H1 (cell line): ENCODE results near the gene ATF3. TPM values are rescaled to one million over a fixed set of nuclear protein-coding genes. Genes with fewer than 3 reads are reported as not detected.

Experiments used
- CTCF ChIA-PET: fragments of 300-600 bp; sonication (Branson Sonifier 250); formaldehyde crosslinking; loops from one replicate; lab custom pipeline; 2021; ENCODE audit not compliant: partially characterized antibody; lab: Charles Lee
- POLR2A ChIA-PET: fragments of 300-600 bp; sonication (Branson Sonifier 250); formaldehyde crosslinking; loops from one replicate; lab custom pipeline; 2021; ENCODE audit warnings: inconsistent platforms; ENCODE audit not compliant: partially characterized antibody; lab: Charles Lee
- DNase-seq, 2 experiments: peaks; one replicate each; pipeline versions ENCODE4 v3.0.0 to v3.0.0-alpha.2; 2010 to 2022; ENCODE audit warnings: low spot score in 2 of 2, low read depth in 1 of 2, mixed read lengths in 1 of 2
- FAIRE-seq: peaks from 2 replicates; lab custom pipeline; 2011; peaks lifted over from hg19 to GRCh38; lab: Jason Lieb, UNC
- H2AFZ ChIP-seq: 2 replicates; pipeline ENCODE4 v1.8.1; 2012; ENCODE audit warnings: low read length, inconsistent platforms
- H2AK5ac ChIP-seq: 2 replicates; pipeline ENCODE4 v1.6.1; 2013; ENCODE audit warnings: low read depth, low read length
- H2BK120ac ChIP-seq: replicated peaks from 2 replicates; pipeline ENCODE3; 2013; ENCODE audit warnings: low read depth, low read length, inconsistent platforms
- H2BK12ac ChIP-seq: 2 replicates; pipeline ENCODE4 v1.6.1; 2013; ENCODE audit warnings: low read depth, low read length
- H2BK15ac ChIP-seq: 2 replicates; pipeline ENCODE4 v1.6.1; 2013; ENCODE audit warnings: low read length
- H2BK20ac ChIP-seq: 2 replicates; pipeline ENCODE4 v1.6.1; 2013; ENCODE audit warnings: low read length
- H2BK5ac ChIP-seq: 2 replicates; pipeline ENCODE4 v1.6.1; 2013; ENCODE audit warnings: low read depth, low read length
- H3K14ac ChIP-seq: 2 replicates; pipeline ENCODE4 v1.6.1; 2013; ENCODE audit warnings: inconsistent platforms; ENCODE audit not compliant: insufficient read length
- H3K18ac ChIP-seq: 2 replicates; pipeline ENCODE4 v1.6.1; 2013; ENCODE audit warnings: low read length; ENCODE audit errors: extremely low read depth
- H3K23ac ChIP-seq: 2 replicates; pipeline ENCODE4 v1.6.1; 2013; ENCODE audit warnings: inconsistent platforms; ENCODE audit not compliant: insufficient read length
- H3K23me2 ChIP-seq: 2 replicates; pipeline ENCODE4 v1.6.1; 2013; ENCODE audit warnings: low read depth, low read length
- H3K27ac ChIP-seq: 2 replicates; pipeline ENCODE4 v1.6.1; 2011; ENCODE audit warnings: low read depth, low read length, inconsistent platforms
- H3K27me3 ChIP-seq, 4 experiments: replicated peaks in 1 of 4; 1 replicate in 1 of 4; 2 replicates in 3 of 4; pipeline versions ENCODE4 v1.6.1 to v1.8.1; 2011 to 2013; ENCODE audit warnings: low read length in 3 of 4, mild to moderate bottlenecking in 3 of 4, inconsistent platforms in 2 of 4, mixed read lengths in 2 of 4, moderate library complexity in 1 of 4; ENCODE audit not compliant: control insufficient read depth in 3 of 4, insufficient read depth in 3 of 4; ENCODE audit errors: extremely low read depth in 1 of 4
- H3K36me3 ChIP-seq, 4 experiments: 2 replicates each; pipeline versions ENCODE4 v1.6.1 to v1.8.1; 2011 to 2013; ENCODE audit warnings: mild to moderate bottlenecking in 4 of 4, low read length in 3 of 4, moderate library complexity in 2 of 4, control low read depth in 1 of 4, inconsistent platforms in 1 of 4; ENCODE audit not compliant: insufficient read depth in 4 of 4, control insufficient read depth in 2 of 4
- H3K4ac ChIP-seq: replicated peaks from 2 replicates; pipeline ENCODE3; 2013; ENCODE audit warnings: low read length, low read depth, mixed read lengths, inconsistent platforms; ENCODE audit not compliant: insufficient read length
- H3K4me1 ChIP-seq, 4 experiments: replicated peaks in 1 of 4; 1 replicate in 1 of 4; 2 replicates in 3 of 4; pipeline versions ENCODE4 v1.6.1 to v1.8.1; 2011 to 2013; ENCODE audit warnings: low read length in 3 of 4, inconsistent platforms in 2 of 4, mixed read lengths in 1 of 4; ENCODE audit not compliant: insufficient read depth in 4 of 4, control insufficient read depth in 3 of 4
- H3K4me2 ChIP-seq, 2 experiments: 2 replicates each; pipeline versions ENCODE4 v1.6.1 to v1.8.1; 2011 to 2013; ENCODE audit warnings: low read depth in 2 of 2, low read length in 2 of 2, control low read depth in 1 of 2, inconsistent platforms in 1 of 2, mild to moderate bottlenecking in 1 of 2; ENCODE audit not compliant: insufficient read depth in 1 of 2
- H3K4me3 ChIP-seq, 4 experiments: fragments of 200-600, 300-600 bp in 1 of 4; sonication (generic), shearing (Covaris generic), sonication (Bioruptor Twin) in 1 of 4; 2 replicates each; pipeline versions ENCODE4 v1.5.1 to v1.8.1; 2011 to 2016; ENCODE audit warnings: low read length in 4 of 4, low read depth in 3 of 4, control low read depth in 2 of 4, inconsistent platforms in 2 of 4, mild to moderate bottlenecking in 2 of 4, mixed read lengths in 1 of 4, moderate library complexity in 1 of 4; ENCODE audit not compliant: insufficient read depth in 2 of 4; ENCODE audit errors: extremely low read depth in 1 of 4
- H3K56ac ChIP-seq: replicated peaks from 2 replicates; pipeline ENCODE3; 2013; ENCODE audit warnings: low read depth, mild to moderate bottlenecking, mixed read lengths, low read length, inconsistent platforms; ENCODE audit not compliant: insufficient read length
- H3K79me1 ChIP-seq: 2 replicates; pipeline ENCODE4 v1.6.1; 2013; ENCODE audit warnings: low read depth, low read length, control low read depth
- H3K79me2 ChIP-seq, 2 experiments: 2 replicates each; pipeline versions ENCODE4 v1.6.1 to v1.8.1; 2012 to 2013; ENCODE audit warnings: low read length in 2 of 2, mild to moderate bottlenecking in 2 of 2, inconsistent platforms in 1 of 2; ENCODE audit not compliant: insufficient read depth in 2 of 2, control insufficient read depth in 1 of 2
- H3K9ac ChIP-seq, 4 experiments: replicated peaks in 1 of 4; 1 replicate in 1 of 4; 2 replicates in 3 of 4; pipeline versions ENCODE4 v1.6.1 to v1.8.1; 2011 to 2013; ENCODE audit warnings: low read depth in 3 of 4, low read length in 3 of 4, control low read depth in 2 of 4, mild to moderate bottlenecking in 2 of 4, moderate library complexity in 2 of 4, inconsistent platforms in 1 of 4; ENCODE audit errors: extremely low read depth in 1 of 4
- H3K9me3 ChIP-seq, 2 experiments: 2 replicates each; pipeline versions ENCODE4 v1.6.1 to v1.8.1; 2012 to 2013; ENCODE audit warnings: mild to moderate bottlenecking in 2 of 2, moderate library complexity in 2 of 2, control low read depth in 1 of 2, inconsistent platforms in 1 of 2, low read depth in 1 of 2, low read length in 1 of 2, mixed read lengths in 1 of 2; ENCODE audit not compliant: insufficient read depth in 2 of 2
- H4K20me1 ChIP-seq, 2 experiments: replicated peaks in 1 of 2; 2 replicates each; pipeline versions ENCODE3 to v1.8.1; 2011 to 2013; ENCODE audit warnings: inconsistent platforms in 2 of 2, low read length in 2 of 2, mild to moderate bottlenecking in 1 of 2; ENCODE audit not compliant: insufficient read depth in 2 of 2, control insufficient read depth in 1 of 2
- H4K5ac ChIP-seq: 2 replicates; pipeline ENCODE4 v1.6.1; 2013; ENCODE audit warnings: low read length, low read depth, mixed read lengths, inconsistent platforms; ENCODE audit not compliant: insufficient read length
- H4K8ac ChIP-seq: 2 replicates; pipeline ENCODE4 v1.8.0; 2013; ENCODE audit warnings: mild to moderate bottlenecking, moderate library complexity, low read length, inconsistent platforms; ENCODE audit not compliant: insufficient read depth; ENCODE audit errors: extremely low read depth
- H4K91ac ChIP-seq: replicated peaks from 2 replicates; pipeline ENCODE3; 2013; ENCODE audit warnings: low read length, mixed read lengths, inconsistent platforms; ENCODE audit not compliant: insufficient read length
- ASH2L ChIP-seq: fragments of 200-600, 300-600 bp; sonication (generic); IDR thresholded peaks from one replicate; pipeline ENCODE4 v1.7.1; 2017; ENCODE audit warnings: low read length
- CREB1 ChIP-seq: IDR thresholded peaks from 2 replicates; pipeline ENCODE4 v1.6.1; 2012; ENCODE audit warnings: inconsistent platforms
- FOSL1 ChIP-seq: IDR thresholded peaks from 2 replicates; pipeline ENCODE4 v1.6.1; 2011; ENCODE audit warnings: mild to moderate bottlenecking, low read depth, low read length, moderate library complexity; ENCODE audit not compliant: insufficient read depth
- JUN ChIP-seq: IDR thresholded peaks from 2 replicates; pipeline ENCODE4 v1.6.1; 2011; ENCODE audit warnings: low read depth, mild to moderate bottlenecking, improper control_type of control experiment, low read length
- JUND ChIP-seq: IDR thresholded peaks from 2 replicates; pipeline ENCODE4 v1.6.1; 2011; ENCODE audit warnings: mild to moderate bottlenecking, improper control_type of control experiment, low read length
- MAFK ChIP-seq: IDR thresholded peaks from 2 replicates; pipeline ENCODE4 v1.6.1; 2012; ENCODE audit warnings: low read depth, mild to moderate bottlenecking, improper control_type of control experiment, low read length
- NRF1 ChIP-seq: IDR thresholded peaks from 2 replicates; pipeline ENCODE4 v1.6.1; 2011; ENCODE audit warnings: mild to moderate bottlenecking, low read depth, low read length, improper control_type of control experiment
- PHF8 ChIP-seq: fragments of 200-600 bp; sonication (generic); conservative IDR thresholded peaks from 2 replicates; pipeline ENCODE4 v1.7.1; 2012; ENCODE audit warnings: low read depth, mild to moderate bottlenecking, inconsistent platforms, low read length, moderate library complexity
- RAD21 ChIP-seq, 2 experiments: IDR thresholded peaks in 1 of 2; conservative IDR thresholded peaks in 1 of 2; 2 replicates each; pipeline ENCODE4 v1.6.1; 2011; ENCODE audit warnings: low read depth in 2 of 2, low read length in 2 of 2, improper control_type of control experiment in 1 of 2, inconsistent platforms in 1 of 2, mild to moderate bottlenecking in 1 of 2, moderate library complexity in 1 of 2
- SIN3A ChIP-seq, 2 experiments: IDR thresholded peaks in 1 of 2; conservative IDR thresholded peaks in 1 of 2; 2 replicates each; pipeline ENCODE4 v1.6.1; 2011 to 2012; ENCODE audit warnings: low read length in 2 of 2, improper control_type of control experiment in 1 of 2, low read depth in 1 of 2, mild to moderate bottlenecking in 1 of 2
- SP4 ChIP-seq: IDR thresholded peaks from 2 replicates; pipeline ENCODE4 v1.6.1; 2012; ENCODE audit warnings: low read length, inconsistent platforms
- TAF7 ChIP-seq: optimal IDR thresholded peaks from 2 replicates; pipeline ENCODE3; 2011; ENCODE audit warnings: low read depth, mild to moderate bottlenecking, inconsistent platforms, low read length, moderate library complexity, borderline replicate concordance
- WGBS, 2 experiments: shearing (Covaris generic) in 1 of 2; methylation state at CpG; one replicate each; pipeline versions ENCODE4 v1.1.6 to v1.1.7; 2013 to 2015; ENCODE audit warnings: low lambda C conversion rate in 2 of 2, mixed read lengths in 2 of 2, inconsistent platforms in 1 of 2, low coverage in 1 of 2, missing lambda C conversion rate in 1 of 2; ENCODE audit not compliant: insufficient replicate concordance in 2 of 2, insufficient coverage in 1 of 2, insufficient read length in 1 of 2; ENCODE audit errors: extremely low coverage in 1 of 2, missing lambda C conversion rate in 1 of 2; 5-methylcytosine and 5-hydroxymethylcytosine counted together
- polyA plus RNA-seq, 7 experiments: library from polyadenylated mRNA; depleted of rRNA in 3 of 7; stranded (reverse) in 5 of 7; unstranded in 2 of 7; fragments of >200 nt in 5 of 7; fragments of 200-250 nt in 2 of 7; gene quantifications; 1 replicate in 5 of 7; 2 replicates in 1 of 7; 4 replicates in 1 of 7; pipeline versions ENCODE4 v1.2.1 to v1.2.3, GENCODE V29; 2011 to 2013; ENCODE audit warnings: missing spikeins in 2 of 7, mixed read lengths in 2 of 7
- total RNA-seq: library from RNA; stranded (reverse); fragmentation: NEBNext Ultra II Directional; extraction: Animal tissue kit (Norgen Biotek cat#: 25700); gene quantifications from 2 replicates; pipeline ENCODE4 v1.2.1, GENCODE V29; 2021
- TF ChIP-seq, protein P1 (sequence below): IDR thresholded peaks from 2 replicates; pipeline ENCODE4 v1.6.1; 2011; ENCODE audit warnings: low read depth, mild to moderate bottlenecking, low read length; ENCODE audit not compliant: insufficient read depth

The ATF3 gene
- total and polyA plus RNA-seq, 2 of the 8 experiments (the other 6 are each of a cell fraction or from before 2014, with no cell fraction given): 12.2 to 27.7 TPM

DNA sequence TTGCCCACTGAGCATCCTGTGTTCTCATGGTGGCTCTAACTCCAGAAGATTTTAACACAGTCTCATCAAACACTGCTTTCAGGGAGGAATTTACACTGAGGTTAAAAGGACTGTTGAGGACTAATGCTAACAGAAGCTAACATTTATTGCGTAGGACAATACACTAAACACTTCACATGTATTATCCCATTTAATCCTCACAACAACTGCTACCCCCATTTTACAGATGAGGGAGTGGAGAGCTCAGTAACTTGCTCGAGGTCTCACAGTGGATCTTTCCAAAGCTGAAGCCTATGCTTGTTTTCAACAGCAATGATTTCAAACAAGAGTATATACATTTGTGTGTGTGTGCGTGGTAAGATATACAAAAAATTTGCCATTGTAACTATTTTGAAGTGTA is 13.9 kb downstream of the ATF3 start:
- H3K27ac ChIP-seq: no peak overlapping the region
- no peak overlapping the region for H2BK5ac ChIP-seq
- H2BK20ac ChIP-seq: no peak overlapping the region
- no peak overlapping the region for H2AK5ac ChIP-seq
- CTCF ChIA-PET: interaction anchor here (0.7 to 2.4 kb wide), 8 partner anchors 8 to 265 kb away, joined by 3 to 15 read pairs (median 4); no protein-coding TSS in a partner anchor
- H3K23me2 ChIP-seq: no peaks in the 10 kb centered on the region
- H4K8ac ChIP-seq: no peak overlapping the region
- no peaks in the 10 kb centered on the region for H3K9me3 ChIP-seq
- FAIRE-seq (no peak), DNase-seq (no peak)
- no peak overlapping the region for H3K4me3 ChIP-seq
- H2BK120ac ChIP-seq: no peak overlapping the region
- no peaks in the 10 kb centered on the region for H3K27me3 ChIP-seq
- no peak overlapping the region for H3K18ac ChIP-seq
- no peak overlapping the region for H3K4me2 ChIP-seq
- H3K4me1 ChIP-seq: no peaks in the 10 kb centered on the region
- POLR2A ChIA-PET: interaction anchor here (1.0 to 7.8 kb wide), 3 partner anchors 12 to 130 kb away, joined by 3 to 94 read pairs (median 7); partner anchors contain the start of gene ATF3
- peaks cover 14 to 34% (median 23%) of the 10 kb centered on the region in 4 experiments; a peak in 6 of 8 replicates for H3K36me3 ChIP-seq
- no peak overlapping the region for H3K9ac ChIP-seq
- H4K91ac ChIP-seq: no peak overlapping the region
- no peak overlapping the region for H3K14ac ChIP-seq
- no peak overlapping the region for H3K56ac ChIP-seq
- no peaks in the 10 kb centered on the region for H3K79me2 ChIP-seq
- WGBS, 2 experiments: 88% methylated on average over 3 of the region's 3 CpGs; no CpG with 5 or more reads in 1 of the 2 experiments
- no peak overlapping the region for H3K23ac ChIP-seq
- no peak overlapping the region for H2BK15ac ChIP-seq
- no peak overlapping the region for H2AFZ ChIP-seq
- H2BK12ac ChIP-seq: no peak overlapping the region
- H4K20me1 ChIP-seq: peaks cover 0 to 2% of the 10 kb centered on the region in 2 experiments
- no peak overlapping the region for H4K5ac ChIP-seq
- no peak overlapping the region for H3K4ac ChIP-seq
- H3K79me1 ChIP-seq: no peaks in the 10 kb centered on the region
- TF ChIP-seq SP4 (no peak), ASH2L (no peak), TAF7 (no peak), MAFK (no peak), RAD21 (IDR thresholded peaks at IDR 0.05 in 1 of 2, conservative IDR thresholded peaks at IDR 0.05 in 1 of 2; ENCODE audit: low read depth in 2 of 2, low read length in 2 of 2) (no peak), JUN (no peak), SIN3A (conservative IDR thresholded peaks at IDR 0.05 in 1 of 2, IDR thresholded peaks at IDR 0.05 in 1 of 2; ENCODE audit: low read depth in 1 of 2, low read length in 2 of 2) (no peak), CREB1 (no peak), JUND (no peak), NRF1 (no peak), FOSL1 (no peak), PHF8 (no peak)
- TF ChIP-seq, protein P1, sequence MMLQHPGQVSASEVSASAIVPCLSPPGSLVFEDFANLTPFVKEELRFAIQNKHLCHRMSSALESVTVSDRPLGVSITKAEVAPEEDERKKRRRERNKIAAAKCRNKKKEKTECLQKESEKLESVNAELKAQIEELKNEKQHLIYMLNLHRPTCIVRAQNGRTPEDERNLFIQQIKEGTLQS: no peak
